IPS-20b (cell line): Measurements from ENCODE around the gene PCMTD2.

Experiments used
- H3K27ac ChIP-seq: one replicate; pipeline ENCODE4 v1.5.1; 2013; ENCODE audit warnings: low read length
- H3K27me3 ChIP-seq: 2 replicates; pipeline ENCODE4 v1.6.1; 2013; ENCODE audit warnings: mild to moderate bottlenecking, low read length, inconsistent platforms; ENCODE audit not compliant: insufficient read depth
- H3K36me3 ChIP-seq: 2 replicates; pipeline ENCODE4 v1.6.1; 2013; ENCODE audit warnings: low read depth, mild to moderate bottlenecking, inconsistent platforms, low read length, moderate library complexity; ENCODE audit not compliant: insufficient read depth
- H3K4me1 ChIP-seq: 2 replicates; pipeline ENCODE4 v1.6.1; 2013; ENCODE audit warnings: mild to moderate bottlenecking, control low read depth, inconsistent platforms, low read length, moderate library complexity; ENCODE audit not compliant: insufficient read depth
- H3K4me3 ChIP-seq: 2 replicates; pipeline ENCODE4 v1.5.1; 2013; ENCODE audit warnings: mild to moderate bottlenecking, low read length, inconsistent platforms
- H3K9ac ChIP-seq: 2 replicates; pipeline ENCODE4 v1.6.1; 2013; ENCODE audit warnings: low read depth, mild to moderate bottlenecking, inconsistent platforms, low read length, moderate library complexity
- H3K9me3 ChIP-seq: 2 replicates; pipeline ENCODE4 v1.6.1; 2013; ENCODE audit warnings: mild to moderate bottlenecking, low read depth, low read length, inconsistent platforms; ENCODE audit not compliant: insufficient read depth

The PCMTD2 gene

GRCh38 chr20:64225828-64226598 lies 29.5 kb upstream of the PCMTD2 start:
- Histone ChIP-seq H3K27ac (no peak overlapping the region), H3K4me3 (no peak overlapping the region), H3K9ac (no peak overlapping the region), H3K36me3 (no peaks in the 10 kb centered on the region), H3K27me3 (no peaks in the 10 kb centered on the region), H3K4me1 (peaks cover 9% of the 10 kb centered on the region; the same call in 1 of the 2 replicates), H3K9me3 (no peaks in the 10 kb centered on the region)

DNA sequence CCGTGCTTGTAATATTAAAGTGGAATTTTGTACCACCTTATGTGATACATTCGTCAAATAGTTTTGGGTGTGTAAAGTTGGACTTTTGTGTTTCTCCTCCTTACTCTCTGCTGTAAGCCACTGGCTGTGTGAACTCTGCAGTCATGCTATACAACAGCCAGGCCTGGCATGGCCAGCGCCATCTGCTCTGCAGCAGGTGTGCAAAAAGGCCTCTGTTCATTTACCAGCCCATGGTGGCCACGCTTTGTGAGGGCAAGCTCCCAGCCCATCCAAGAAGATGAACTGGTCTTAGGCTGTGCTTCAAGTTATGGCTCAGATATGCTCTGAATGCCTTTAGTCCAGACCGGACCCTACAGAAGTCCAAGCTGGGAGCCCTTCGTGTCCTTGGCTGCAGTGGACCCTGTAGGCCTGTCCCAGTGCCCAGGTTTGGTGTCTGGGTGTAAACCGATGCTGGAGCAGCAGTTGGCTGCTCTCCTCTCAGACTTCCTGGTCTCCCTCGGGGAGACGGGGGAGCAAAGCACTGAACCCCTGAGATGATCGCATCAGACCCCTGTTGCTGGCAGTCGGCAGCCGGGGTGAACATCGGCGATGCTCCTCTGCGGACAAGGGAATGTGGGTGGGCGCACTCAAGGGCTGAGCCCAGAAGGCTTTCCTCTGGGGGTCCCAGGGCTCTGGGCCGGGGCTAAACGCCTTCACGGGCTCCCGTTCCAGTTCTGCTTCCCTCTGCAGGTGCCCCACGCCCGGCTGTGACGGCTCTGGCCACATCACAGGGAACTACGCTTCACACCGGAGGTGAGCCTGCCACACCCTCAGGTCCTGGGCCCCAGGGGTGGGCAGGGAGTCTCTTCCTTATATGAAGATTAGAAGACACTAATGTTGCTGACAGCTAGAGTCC lies 28.6 kb upstream of the PCMTD2 start:
- Histone ChIP-seq H3K9me3 (no peaks in the 10 kb centered on the region), H3K4me1 (peaks cover 9% of the 10 kb centered on the region; the same call in 1 of the 2 replicates), H3K36me3 (no peaks in the 10 kb centered on the region), H3K9ac (no peak overlapping the region), H3K4me3 (no peak overlapping the region), H3K27ac (no peak overlapping the region), H3K27me3 (no peaks in the 10 kb centered on the region)

DNA sequence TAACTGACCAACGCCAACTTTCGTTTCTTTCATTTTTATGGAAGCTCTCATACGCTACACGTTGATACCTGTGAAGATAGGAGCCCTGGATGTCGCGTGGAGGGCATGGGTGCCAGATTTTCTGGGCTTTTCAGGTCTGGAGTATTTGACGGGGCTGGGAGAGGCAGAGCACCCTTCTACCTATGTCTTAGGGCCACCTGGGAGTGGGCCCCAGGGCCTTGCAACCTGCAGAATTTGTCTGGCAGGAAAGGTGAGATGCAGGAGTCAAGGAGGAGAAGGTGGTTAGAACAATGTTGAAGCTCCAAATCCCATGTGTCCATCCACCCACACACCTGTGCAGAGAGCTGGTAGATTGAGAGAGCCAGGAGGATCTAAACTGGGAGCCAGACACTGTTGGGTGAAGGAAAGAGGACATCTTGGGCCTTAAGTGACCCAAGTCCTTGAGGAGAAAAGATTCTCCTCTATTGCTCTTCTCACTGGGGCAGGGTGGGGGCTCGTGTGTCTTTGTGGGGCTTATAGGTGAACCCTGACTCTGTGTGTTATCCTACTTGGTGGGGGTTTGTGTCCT lies 27.4 kb upstream of the PCMTD2 start:
- no peaks in the 10 kb centered on the region for H3K27me3 ChIP-seq
- H3K4me3 ChIP-seq, result no peak overlapping the region
- H3K36me3 ChIP-seq, result no peaks in the 10 kb centered on the region
- no peak overlapping the region for H3K9ac ChIP-seq
- H3K27ac ChIP-seq, result no peak overlapping the region
- peaks cover 7% of the 10 kb centered on the region; the same call in 1 of the 2 replicates for H3K4me1 ChIP-seq
- no peaks in the 10 kb centered on the region for H3K9me3 ChIP-seq

GRCh38 chr20:64228751-64229506 lies 26.6 kb upstream of the PCMTD2 start:
- Histone ChIP-seq H3K36me3 (no peaks in the 10 kb centered on the region), H3K27ac (no peak overlapping the region), H3K4me3 (no peak overlapping the region), H3K4me1 (peaks cover 1% of the 10 kb centered on the region; the same call in 1 of the 2 replicates), H3K27me3 (no peaks in the 10 kb centered on the region), H3K9ac (no peak overlapping the region), H3K9me3 (no peaks in the 10 kb centered on the region)

DNA sequence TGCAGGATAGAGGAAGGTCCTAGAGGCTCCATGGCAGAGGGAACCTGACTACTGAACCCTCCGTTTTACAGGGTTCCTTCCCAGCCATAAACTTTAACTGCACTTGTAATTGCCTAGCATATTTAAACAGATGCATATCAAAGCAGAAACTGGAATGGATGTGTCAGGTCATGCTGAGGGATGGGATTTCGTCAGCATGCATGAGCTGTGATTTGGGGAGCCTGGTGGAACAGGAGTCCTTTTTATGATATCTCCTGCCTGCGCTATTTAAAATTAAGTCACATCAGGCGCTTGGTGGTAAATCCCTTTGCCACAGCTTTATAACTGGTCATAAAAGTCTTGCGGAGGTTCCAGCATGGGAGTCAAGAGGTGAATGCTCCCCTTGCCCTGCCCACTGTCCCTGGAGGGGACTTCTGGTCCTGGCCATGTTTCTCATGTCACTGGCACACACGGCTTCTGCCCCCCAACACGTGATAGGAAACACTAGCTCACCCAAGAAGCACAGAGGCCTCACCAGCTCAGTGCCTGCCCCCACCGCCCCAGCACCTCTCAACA lies 26.0 kb upstream of the PCMTD2 start:
- Histone ChIP-seq H3K4me1 (no peaks in the 10 kb centered on the region), H3K27ac (no peak overlapping the region), H3K27me3 (no peaks in the 10 kb centered on the region), H3K9me3 (no peaks in the 10 kb centered on the region), H3K9ac (no peak overlapping the region), H3K36me3 (no peaks in the 10 kb centered on the region), H3K4me3 (no peak overlapping the region)

DNA sequence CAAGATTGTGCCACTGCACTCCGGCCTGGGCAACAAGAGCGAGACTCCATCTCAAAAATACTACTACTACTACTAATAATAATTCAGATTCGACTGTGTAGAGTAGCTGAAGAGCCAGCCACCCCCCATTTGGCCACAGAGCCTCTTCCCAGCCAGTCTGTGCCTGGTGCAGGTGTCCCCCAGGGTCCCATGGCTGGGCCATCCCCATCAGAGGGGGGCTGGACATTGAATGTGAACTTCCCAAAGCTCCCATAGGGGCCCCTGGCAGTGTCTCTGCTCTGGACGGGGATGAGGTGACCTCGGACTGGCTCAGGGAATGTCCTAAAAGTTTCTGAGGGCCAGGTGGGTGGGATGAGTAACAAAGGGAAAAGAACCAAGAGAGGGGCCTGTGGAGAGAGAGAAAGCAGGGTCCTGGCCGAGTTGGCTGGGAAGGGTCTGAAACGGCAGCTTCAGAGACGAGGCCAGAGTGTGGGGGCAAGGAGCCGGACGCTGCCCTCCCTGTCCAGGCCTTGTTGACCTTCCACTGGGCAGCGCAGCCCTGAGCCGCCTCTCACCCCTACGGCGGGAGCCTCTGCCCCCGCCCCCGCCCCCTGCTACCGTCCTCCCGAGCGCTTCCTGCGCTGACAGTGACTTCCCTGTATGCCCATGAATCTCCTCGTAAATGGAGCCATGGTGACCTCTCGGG lies 24.9 kb upstream of the PCMTD2 start:
- H3K36me3 ChIP-seq, result no peaks in the 10 kb centered on the region
- no peak overlapping the region for H3K4me3 ChIP-seq
- no peaks in the 10 kb centered on the region for H3K27me3 ChIP-seq
- no peaks in the 10 kb centered on the region for H3K4me1 ChIP-seq
- no peak overlapping the region for H3K27ac ChIP-seq
- H3K9me3 ChIP-seq, result no peaks in the 10 kb centered on the region
- no peak overlapping the region for H3K9ac ChIP-seq

DNA sequence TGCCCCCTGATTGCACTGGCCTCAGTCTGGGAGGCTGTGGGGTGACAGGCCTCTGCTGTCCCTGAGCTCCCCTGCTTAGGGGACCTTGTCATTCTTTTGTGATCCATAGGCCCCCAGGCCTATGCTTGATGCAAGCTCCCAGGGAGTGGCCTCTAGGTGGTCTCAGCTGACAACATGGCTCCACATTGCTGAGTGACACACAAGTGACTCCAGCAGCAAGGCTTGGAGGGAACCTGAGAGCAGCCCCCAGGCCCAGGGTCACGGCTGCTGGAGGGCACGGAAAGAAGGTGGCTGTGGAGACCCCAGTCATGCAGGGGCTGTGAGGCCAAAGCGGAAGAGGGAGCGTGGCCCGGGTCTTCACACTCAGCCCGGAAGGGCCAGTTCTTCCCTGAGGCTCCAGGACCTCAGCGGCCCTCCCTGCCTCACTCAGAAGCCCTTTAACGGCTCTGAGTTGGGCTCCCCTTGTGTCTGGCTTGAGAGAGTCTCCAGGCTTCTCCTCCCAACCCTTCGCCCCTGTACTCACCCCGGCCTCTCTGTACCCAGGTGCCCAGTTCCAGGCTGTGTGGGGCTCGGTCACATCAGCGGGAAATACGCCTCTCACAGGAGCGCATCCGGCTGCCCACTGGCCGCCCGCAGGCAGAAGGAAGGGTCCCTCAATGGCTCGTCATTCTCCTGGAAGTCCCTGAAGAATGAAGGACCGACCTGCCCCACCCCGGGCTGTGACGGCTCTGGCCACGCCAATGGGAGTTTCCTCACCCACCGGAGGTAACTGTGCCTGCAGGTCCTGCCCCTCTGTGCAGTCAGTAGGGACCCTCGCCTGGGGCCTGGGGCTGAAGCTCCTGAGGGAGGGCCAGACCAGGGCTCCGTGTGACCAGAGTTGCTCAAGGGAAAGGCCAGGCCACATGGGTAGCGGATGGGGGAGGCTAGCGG lies 23.7 kb upstream of the PCMTD2 start:
- Histone ChIP-seq H3K27me3 (no peaks in the 10 kb centered on the region), H3K4me1 (no peaks in the 10 kb centered on the region), H3K9ac (no peak overlapping the region), H3K4me3 (no peak overlapping the region), H3K36me3 (no peaks in the 10 kb centered on the region), H3K27ac (no peak overlapping the region), H3K9me3 (no peaks in the 10 kb centered on the region)

GRCh38 chr20:64232794-64233193 lies 22.8 kb upstream of the PCMTD2 start:
- Histone ChIP-seq H3K27me3 (no peaks in the 10 kb centered on the region), H3K4me1 (no peaks in the 10 kb centered on the region), H3K4me3 (no peak overlapping the region), H3K27ac (no peak overlapping the region), H3K9ac (no peak overlapping the region), H3K36me3 (no peaks in the 10 kb centered on the region), H3K9me3 (no peaks in the 10 kb centered on the region)

DNA sequence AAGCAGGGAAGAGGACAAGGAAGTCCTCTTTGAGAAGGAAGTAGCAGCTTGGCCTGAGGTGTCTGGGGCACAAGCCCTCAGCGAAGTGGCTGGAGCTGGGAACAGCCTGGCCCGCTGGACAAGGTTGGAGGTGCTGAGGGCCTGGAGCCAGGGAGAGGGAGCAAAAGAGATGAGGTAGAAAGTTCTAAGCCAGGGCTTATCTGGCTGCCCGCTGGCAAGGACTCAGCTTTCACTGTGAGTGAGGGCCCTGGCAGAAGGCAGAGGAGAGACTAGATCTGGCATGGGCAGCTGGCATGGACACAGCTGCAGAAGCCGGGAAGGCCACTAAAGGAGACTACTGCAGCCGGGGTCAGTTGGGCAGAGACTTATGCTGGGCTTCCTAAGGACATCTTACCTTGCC lies 21.8 kb upstream of the PCMTD2 start:
- Histone ChIP-seq H3K27me3 (no peaks in the 10 kb centered on the region), H3K27ac (no peak overlapping the region), H3K9me3 (no peaks in the 10 kb centered on the region), H3K4me3 (no peak overlapping the region), H3K9ac (no peak overlapping the region), H3K36me3 (no peaks in the 10 kb centered on the region), H3K4me1 (no peaks in the 10 kb centered on the region)

GRCh38 chr20:64234291-64234791 lies 21.2 kb upstream of the PCMTD2 start:
- Histone ChIP-seq H3K4me1 (no peaks in the 10 kb centered on the region), H3K4me3 (no peak overlapping the region), H3K9ac (no peak overlapping the region), H3K36me3 (no peaks in the 10 kb centered on the region), H3K27me3 (no peaks in the 10 kb centered on the region), H3K9me3 (no peaks in the 10 kb centered on the region), H3K27ac (no peak overlapping the region)
